GM18909 (cell line): ENCODE data around the gene NDUFA9.

Source experiments
- ATAC-seq: cut with Tn5 transposase; IDR thresholded peaks from one replicate; pipeline ENCODE4 v1.9.1; 2021; ENCODE audit warnings: mild to moderate bottlenecking; ENCODE audit not compliant: unreplicated experiment, poor library complexity

NDUFA9 gene

DNA sequence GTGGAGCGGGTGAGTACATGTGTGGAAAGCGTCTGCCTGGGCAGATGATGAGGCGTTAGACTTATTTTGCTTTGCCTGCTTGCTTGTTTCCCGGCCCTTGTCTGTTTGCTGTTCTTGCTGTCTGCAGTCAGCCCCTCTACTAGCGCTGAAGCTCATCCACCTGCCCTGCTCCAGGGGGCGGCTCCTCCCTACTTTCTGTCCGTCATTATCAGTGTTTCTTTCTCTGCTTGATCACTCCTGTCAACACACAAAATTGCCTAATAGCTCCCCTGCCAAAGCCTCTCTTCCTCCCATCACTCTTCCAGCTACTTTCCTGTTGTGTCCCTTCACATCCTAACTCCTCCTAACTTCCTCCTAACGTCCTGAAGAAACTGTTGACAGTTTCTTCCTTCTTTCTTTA lies 36.4 kb downstream of the NDUFA9 start:
- ATAC-seq: no peak

DNA sequence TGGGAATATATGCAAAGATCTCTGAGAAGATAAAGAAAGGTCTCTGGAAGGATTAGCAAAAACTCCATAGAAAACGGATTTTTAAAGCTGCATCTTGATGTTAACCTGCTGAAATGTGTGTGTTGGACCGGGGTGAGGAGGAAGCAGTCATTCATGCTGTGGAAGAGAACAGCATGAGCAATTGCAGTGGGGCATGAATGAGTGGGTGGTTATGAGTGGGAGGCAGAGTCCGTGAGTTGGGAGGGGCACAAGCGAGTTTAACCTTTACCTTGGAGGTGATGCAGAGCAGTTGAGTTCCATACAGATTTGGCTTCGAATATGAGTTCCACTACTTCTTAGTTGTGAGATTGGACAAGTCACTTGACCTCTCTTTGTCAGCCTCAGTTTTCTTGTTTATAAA lies 41.8 kb downstream of the NDUFA9 start:
- ATAC-seq: no peak
